ENCODE data around the gene INPP5D.
"Not testable (repeated sequence)": the region's sequence is repeated elsewhere in the genome, so short reads cannot be mapped to it uniquely, and the experiment has no call there.

The INPP5D gene

GRCh38 chr2:233156001-233156400, 95.9 kb downstream of the INPP5D start:
- no peaks in the 10 kb centered on the region for H3K9me3 Mint-ChIP-seq
- peaks cover 11% of the 10 kb centered on the region for H3K27me3 Mint-ChIP-seq (ENCODE audit: low read depth)
- H3K4me3 Mint-ChIP-seq = no peak overlapping the region
- peaks cover 15% of the 10 kb centered on the region for H3K4me1 Mint-ChIP-seq
- H3K36me3 Mint-ChIP-seq (ENCODE audit: low read depth) = no peaks in the 10 kb centered on the region
- H3K27ac Mint-ChIP-seq = no peak overlapping the region
- no peak for TF ChIP-seq CTCF (IDR thresholded peaks at IDR 0.05; ENCODE audit: unreplicated experiment in 3 of 3)

- not testable (repeated sequence) for H3K4me3 Mint-ChIP-seq; H3K9me3 Mint-ChIP-seq; H3K27ac Mint-ChIP-seq; H3K36me3 Mint-ChIP-seq (ENCODE audit: low read depth)
- peaks cover 15% of the 10 kb centered on the region for H3K4me1 Mint-ChIP-seq
- H3K27me3 Mint-ChIP-seq (ENCODE audit: low read depth) = peaks cover 11% of the 10 kb centered on the region
Observed at GRCh38 chr2:233156461-233156860, 96.3 kb downstream of the INPP5D start.

GRCh38 chr2:233161730-233162129, 101.6 kb downstream of the INPP5D start:
- H3K4me1 Mint-ChIP-seq = peaks cover 7% of the 10 kb centered on the region
- H3K9me3 Mint-ChIP-seq = no peaks in the 10 kb centered on the region
- peaks cover 11% of the 10 kb centered on the region for H3K27me3 Mint-ChIP-seq (ENCODE audit: low read depth)
- no peak for TF ChIP-seq CTCF (IDR thresholded peaks at IDR 0.05; ENCODE audit: unreplicated experiment in 3 of 3)
- peak overlapping the region in 1 of 3 experiments; percentile 60 for H3K27ac Mint-ChIP-seq
- H3K4me3 Mint-ChIP-seq = no peak overlapping the region
- H3K36me3 Mint-ChIP-seq (ENCODE audit: low read depth) = no peaks in the 10 kb centered on the region

GRCh38 chr2:233162770-233163169, 102.6 kb downstream of the INPP5D start:
- Mint-ChIP-seq H3K4me1 (peaks cover 7% of the 10 kb centered on the region), H3K4me3 (no peak overlapping the region), H3K27ac (no peak overlapping the region), H3K27me3 (ENCODE audit: low read depth) (peaks cover 7% of the 10 kb centered on the region), H3K36me3 (ENCODE audit: low read depth) (no peaks in the 10 kb centered on the region), H3K9me3 (no peaks in the 10 kb centered on the region)
- TF ChIP-seq CTCF (IDR thresholded peaks at IDR 0.05; ENCODE audit: unreplicated experiment in 3 of 3) = no peak

- H3K9me3 Mint-ChIP-seq = no peaks in the 10 kb centered on the region
- H3K4me3 Mint-ChIP-seq = no peak overlapping the region
- no peaks in the 10 kb centered on the region for H3K27me3 Mint-ChIP-seq (ENCODE audit: low read depth)
- peaks cover 7% of the 10 kb centered on the region for H3K4me1 Mint-ChIP-seq
- TF ChIP-seq CTCF (IDR thresholded peaks at IDR 0.05; ENCODE audit: unreplicated experiment in 3 of 3) = no peak
- H3K36me3 Mint-ChIP-seq (ENCODE audit: low read depth) = no peaks in the 10 kb centered on the region
- peak overlapping the region; percentile 46 to 86 (median 64) for H3K27ac Mint-ChIP-seq
Observed at GRCh38 chr2:233163486-233164103, 103.5 kb downstream of the INPP5D start.

- no peak for TF ChIP-seq CTCF (IDR thresholded peaks at IDR 0.05; ENCODE audit: unreplicated experiment in 3 of 3)
- no peaks in the 10 kb centered on the region for H3K36me3 Mint-ChIP-seq (ENCODE audit: low read depth)
- H3K27me3 Mint-ChIP-seq (ENCODE audit: low read depth) = no peaks in the 10 kb centered on the region
- H3K9me3 Mint-ChIP-seq = no peaks in the 10 kb centered on the region
- H3K27ac Mint-ChIP-seq = peak overlapping the region in 2 of 3 experiments; percentile 64 to 86
- H3K4me1 Mint-ChIP-seq = peaks cover 7% of the 10 kb centered on the region
- H3K4me3 Mint-ChIP-seq = no peak overlapping the region
Observed at GRCh38 chr2:233164128-233164635, 104.0 kb downstream of the INPP5D start.
